DND-41 (cell line): ENCODE results near the gene ADCY4.

Source experiments
- EZH2 ChIP-seq: IDR thresholded peaks from 3 replicates; pipeline ENCODE4 v1.6.1; 2012; ENCODE audit warnings: borderline replicate concordance, low read depth, mild to moderate bottlenecking, moderate library complexity, low read length, inconsistent platforms; ENCODE audit not compliant: severe bottlenecking
- TF ChIP-seq, protein P1 (sequence below): IDR thresholded peaks from 2 replicates; pipeline ENCODE4 v1.5.1; 2012; ENCODE audit warnings: borderline replicate concordance, low read length, moderate library complexity, mild to moderate bottlenecking; ENCODE audit not compliant: poor library complexity, severe bottlenecking; ENCODE audit errors: extremely low read depth

DNA sequence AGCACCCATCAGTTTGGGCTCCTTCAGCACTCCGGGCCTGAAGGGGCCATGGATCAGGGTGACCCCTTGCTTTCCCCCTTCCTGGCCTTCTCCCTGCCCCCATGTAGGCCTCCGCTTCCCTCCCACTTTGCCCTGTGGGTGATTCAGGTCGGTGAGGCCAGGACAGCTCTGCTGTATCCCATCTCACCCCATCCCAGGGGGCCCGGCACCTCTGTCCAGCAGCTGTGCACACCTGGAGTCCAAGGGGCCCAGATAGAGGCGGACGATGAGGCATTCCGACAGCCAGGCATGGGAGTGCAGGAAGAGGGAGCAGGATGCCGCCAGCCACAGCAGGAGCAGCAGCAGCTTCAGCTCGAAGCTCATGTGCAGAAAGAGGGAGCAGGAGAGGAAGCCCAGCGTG lies 12.2 kb downstream of the ADCY4 start:
- TF ChIP-seq, protein P1, sequence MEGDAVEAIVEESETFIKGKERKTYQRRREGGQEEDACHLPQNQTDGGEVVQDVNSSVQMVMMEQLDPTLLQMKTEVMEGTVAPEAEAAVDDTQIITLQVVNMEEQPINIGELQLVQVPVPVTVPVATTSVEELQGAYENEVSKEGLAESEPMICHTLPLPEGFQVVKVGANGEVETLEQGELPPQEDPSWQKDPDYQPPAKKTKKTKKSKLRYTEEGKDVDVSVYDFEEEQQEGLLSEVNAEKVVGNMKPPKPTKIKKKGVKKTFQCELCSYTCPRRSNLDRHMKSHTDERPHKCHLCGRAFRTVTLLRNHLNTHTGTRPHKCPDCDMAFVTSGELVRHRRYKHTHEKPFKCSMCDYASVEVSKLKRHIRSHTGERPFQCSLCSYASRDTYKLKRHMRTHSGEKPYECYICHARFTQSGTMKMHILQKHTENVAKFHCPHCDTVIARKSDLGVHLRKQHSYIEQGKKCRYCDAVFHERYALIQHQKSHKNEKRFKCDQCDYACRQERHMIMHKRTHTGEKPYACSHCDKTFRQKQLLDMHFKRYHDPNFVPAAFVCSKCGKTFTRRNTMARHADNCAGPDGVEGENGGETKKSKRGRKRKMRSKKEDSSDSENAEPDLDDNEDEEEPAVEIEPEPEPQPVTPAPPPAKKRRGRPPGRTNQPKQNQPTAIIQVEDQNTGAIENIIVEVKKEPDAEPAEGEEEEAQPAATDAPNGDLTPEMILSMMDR: no peak
- TF ChIP-seq EZH2: no peak
